ENCODE measurements around the gene TWSG1.

DNA sequence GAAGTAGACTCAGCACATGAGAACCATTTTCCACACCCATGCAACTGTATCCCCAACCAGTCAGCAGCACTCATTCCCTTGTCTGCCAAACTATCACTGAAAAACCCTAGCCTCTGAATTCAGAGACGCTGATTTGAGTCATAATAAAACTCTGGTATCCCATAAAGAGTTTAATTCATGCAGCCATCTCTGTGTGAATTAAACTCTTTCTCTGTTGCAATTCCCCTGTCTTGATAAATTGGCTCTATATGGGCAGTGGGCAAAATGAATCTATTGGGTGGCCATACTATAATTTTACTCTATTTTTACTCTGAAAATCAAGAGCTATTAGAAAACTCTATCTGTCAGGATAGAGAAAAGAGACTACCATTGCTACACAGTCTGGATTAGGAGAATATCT is 40.6 kb upstream of the TWSG1 start:
- TF ChIP-seq CTCF (IDR thresholded peaks at IDR 0.05): no peak
- TF ChIP-seq POLR2A (IDR thresholded peaks at IDR 0.05): no peak

Data from heart left ventricle (tissue), 13 donors.